ENCODE measurements around the gene CTNNA2. TPM values are rescaled to one million over a fixed set of nuclear protein-coding genes. Genes with fewer than 3 reads are reported as not detected.
A peak's percentile ranks its signal among the peaks of the same experiment; 100 is the strongest.
"Not testable (repeated sequence)": the region's sequence is repeated elsewhere in the genome, so short reads cannot be mapped to it uniquely, and the experiment has no call there.

The CTNNA2 gene
- total RNA-seq, 1 donor from 2014 or later, result not detected

DNA sequence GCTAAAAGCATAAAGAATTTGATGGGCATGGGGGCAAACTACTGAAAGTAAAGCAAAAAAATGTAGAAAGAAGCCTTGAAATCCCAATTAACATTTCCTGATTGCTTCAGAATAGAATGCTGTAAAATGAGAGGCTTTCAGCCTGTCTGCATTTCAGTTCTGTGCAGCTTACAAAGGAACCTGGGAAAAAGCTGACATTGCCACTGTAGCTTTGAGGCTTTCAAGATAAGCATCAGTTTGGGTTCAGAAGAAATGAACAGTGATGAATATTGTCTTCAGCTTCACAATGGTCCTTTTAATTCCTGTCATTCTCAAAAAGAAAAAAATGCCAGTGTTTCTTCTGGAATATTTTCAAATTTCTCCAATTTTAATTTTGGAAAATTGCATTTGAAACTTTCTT lies 549.0 kb downstream of the CTNNA2 start:
- DNase-seq (ENCODE audit: extremely low read depth, low read depth, low spot score), result no peak

DNA sequence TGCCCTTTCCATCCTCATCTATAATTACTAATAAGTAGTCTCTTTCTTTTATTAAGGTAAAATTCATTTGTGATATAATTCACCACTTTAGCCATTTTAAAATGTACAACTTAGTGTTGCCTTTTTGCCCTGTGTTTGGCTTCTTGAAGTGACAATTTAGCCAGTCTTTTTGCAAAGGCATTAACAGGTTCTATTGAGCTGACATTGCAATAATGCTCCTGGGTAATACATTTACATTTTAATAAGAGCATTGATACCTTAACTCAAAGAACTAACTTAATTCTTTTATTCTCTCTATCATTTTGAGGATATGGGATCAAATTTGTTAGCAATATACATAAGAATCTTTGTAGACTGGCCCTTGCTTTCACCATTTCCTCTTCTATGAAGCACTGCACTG lies 549.4 kb downstream of the CTNNA2 start:
- DNase-seq (ENCODE audit: extremely low read depth, low read depth, low spot score), result no peak

DNA sequence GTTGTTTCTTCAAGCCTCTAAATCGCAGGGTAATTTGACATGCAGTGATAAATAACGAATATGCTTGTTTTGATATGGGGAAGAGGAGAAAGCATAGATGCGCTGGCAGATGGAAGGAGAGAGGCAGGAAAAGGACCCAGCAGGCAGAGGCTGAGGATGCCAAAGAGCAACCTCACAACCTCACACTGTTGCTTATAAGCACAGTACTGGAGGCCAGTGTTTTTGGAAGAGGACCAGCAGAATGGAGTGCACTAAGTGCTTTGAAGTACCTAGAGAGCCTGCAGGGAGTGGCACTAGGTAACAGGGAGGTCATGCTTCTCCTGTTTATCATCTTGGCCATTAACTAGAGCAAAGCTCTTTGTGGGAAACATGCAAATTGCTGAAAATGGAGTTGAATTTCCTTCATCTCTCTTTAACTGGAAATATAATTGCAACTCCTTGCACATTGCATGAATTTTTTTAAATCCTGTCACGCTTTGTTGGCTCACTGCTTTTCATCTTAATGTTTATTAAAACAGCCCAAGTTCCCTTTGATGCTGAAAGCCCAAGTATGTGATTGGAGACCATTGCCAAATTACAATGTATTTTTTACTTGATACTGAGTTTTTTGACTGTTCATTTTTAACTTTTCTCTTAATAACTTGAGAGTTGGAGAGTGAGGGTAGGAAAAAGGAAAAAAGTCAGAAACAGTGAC lies 555.3 kb downstream of the CTNNA2 start:
- DNase-seq (ENCODE audit: extremely low read depth, low read depth, low spot score), result no peak

DNA sequence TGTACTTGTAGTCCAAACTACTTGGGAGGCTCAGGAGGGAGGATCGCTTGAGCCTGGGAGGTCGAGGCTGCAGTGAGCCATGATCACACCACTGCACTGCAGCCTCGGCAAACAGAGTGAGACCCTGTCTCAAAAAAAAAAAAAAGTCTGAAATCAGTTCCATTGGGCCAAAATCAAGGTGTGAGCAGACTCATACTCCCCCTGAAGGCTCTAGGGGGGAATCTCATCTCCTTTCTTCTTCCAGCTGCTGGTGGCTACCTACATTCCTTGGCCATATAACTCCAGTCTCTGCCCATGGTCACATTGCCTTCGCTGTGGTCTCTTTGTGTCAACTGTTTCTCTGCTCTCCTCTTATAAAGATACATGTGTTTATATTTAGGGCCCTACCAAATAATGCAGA lies 557.7 kb downstream of the CTNNA2 start:
- DNase-seq (ENCODE audit: extremely low read depth, low read depth, low spot score), result no peak

DNA sequence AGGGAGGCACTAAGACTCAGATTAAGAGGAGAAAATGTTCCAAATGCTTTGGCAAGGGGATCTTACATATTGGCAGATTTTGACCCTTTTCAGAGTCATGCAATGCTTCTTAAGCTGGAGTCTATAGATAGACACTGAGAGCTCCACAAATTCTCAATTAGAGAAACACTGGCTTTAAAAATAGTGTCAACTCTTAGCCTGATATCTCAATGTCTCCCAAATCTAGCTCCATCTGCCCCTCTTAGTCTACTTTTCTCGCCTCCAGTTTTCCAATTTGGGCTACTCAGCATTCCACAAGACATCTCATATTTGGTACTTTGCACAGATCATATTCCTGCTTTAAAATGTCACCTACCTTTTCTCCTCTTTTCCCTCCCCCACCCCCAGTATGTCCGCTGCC lies 559.1 kb downstream of the CTNNA2 start:
- DNase-seq (ENCODE audit: extremely low read depth, low read depth, low spot score), result no peak

DNA sequence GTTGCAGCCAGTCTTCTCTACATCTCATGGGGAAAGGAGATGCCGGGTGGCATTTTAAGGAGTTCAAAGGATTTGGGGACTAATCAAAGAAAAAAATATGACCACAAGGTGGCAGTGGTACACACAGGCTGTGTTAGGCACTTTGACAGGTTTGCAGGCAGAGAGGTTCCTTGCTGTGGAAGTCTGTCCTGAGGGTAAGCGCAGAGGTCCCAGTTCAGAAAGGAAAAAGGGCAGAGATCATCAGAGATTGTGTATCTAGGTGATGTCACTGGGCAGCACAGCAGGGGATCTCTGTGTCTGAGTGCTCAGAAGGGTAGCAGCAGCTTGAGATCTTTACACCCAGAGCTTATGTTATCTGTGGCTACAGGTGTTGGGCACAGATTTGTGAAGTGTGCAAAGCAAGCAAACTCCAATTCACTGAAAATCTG lies 560.3 kb downstream of the CTNNA2 start:
- DNase-seq (ENCODE audit: extremely low read depth, low read depth, low spot score), result peak; percentile 14

DNA sequence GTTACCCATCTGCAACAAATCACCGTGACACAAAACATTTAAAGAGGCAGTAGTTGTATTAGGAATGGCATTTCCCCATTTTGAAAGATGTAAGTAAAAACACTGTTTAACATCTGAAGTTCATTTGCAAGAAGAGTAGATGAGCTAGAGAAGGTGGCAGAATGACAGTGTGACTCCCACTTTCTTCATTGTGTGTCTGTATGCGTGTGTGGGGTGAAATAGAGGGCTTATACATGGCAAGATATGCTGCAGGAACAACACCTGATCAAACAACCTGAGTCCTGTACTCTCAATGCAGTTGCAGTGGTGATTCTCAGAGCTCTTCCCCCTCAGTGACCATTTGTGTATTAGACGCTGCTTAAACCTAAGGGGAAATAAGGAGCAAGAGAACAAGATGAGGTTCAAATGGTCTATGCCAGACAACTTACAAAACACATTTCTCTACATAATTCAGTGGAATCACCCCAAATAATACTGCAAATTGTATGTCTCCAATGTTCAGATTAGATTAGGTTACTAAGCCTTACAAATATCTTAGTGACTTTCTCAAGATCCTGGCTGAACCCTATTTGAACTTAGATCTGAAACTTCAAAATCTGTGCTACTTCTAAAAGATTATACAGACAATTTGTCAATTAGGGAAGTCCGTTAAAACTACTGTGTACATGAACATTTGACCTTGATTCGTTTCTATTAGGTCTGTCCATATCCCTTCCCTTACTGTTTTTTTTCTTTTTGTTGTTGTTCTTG lies 561.6 kb downstream of the CTNNA2 start:
- no peak for DNase-seq (ENCODE audit: extremely low read depth, low read depth, low spot score)

DNA sequence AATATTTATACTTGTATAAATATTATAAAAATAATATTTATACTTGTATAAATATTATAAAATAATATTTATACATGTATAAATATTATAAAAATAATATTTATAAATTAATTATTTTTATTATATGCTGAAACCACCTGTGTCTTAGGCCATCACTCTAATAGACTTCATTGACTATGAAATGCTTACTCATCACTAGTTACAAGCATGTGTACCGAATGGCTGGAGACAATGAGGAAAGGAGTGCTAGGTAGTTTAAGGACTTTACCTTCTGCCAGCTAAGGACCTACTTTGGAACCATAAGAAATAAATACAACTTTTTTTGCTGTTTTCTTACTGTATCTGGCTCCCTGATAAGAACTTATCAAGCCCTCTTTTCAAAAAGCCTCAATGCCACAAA lies 562.9 kb downstream of the CTNNA2 start:
- no peak for DNase-seq (ENCODE audit: extremely low read depth, low read depth, low spot score)

DNA sequence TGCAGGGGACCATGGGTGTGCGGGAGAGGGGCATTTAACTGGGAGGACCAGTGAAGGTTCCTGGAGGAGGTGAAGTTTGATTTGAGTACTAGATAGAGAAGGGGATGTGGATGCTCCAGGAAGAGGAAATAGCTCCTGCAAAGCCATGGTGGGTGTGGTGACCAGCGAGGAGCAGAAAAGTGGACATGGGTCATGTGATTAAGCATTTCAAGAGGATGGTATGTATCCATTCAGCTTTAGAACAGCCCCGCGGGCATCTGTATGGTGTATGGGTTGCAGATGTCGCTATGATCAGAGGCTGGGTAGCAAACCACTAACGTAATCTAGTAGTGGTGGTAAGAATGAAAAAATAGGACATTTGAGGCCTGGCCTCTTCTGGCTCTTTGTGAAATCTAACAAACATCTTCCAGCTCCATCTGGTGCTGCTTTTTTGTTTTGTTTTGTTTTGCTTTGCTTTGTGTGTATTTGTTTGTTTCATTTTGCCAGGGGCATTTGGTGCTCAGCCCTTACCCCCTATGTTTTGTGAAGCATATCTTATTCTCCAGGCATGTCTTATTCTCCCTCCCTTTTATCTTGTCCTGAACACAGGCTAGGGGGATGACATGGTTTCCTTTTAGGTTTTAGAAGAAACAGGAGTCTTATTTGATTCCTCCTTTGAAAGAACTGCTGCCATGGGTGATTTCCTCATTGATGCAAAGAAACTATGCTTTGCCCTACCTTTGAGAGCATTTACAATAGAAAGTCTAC lies 565.6 kb downstream of the CTNNA2 start:
- no peak for DNase-seq (ENCODE audit: extremely low read depth, low read depth, low spot score)

DNA sequence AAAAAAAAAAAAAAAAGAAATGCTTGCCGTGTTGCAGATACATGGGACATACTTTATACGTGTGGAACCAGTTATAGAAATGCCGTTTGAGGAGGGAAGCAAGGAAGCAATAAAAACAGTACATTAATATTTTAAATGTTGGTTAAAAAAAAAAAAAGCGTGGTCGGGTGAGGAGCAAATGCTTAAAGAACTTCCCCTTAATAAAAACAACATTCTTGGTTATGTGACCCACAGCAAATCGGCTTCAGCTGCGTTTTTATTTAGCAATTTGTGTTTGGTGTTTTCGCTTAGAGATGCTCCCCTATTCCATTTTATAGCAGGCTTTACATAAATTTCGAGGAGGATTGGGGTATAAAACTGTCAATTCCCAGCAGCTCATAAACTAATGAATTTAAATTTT lies 568.1 kb downstream of the CTNNA2 start:
- DNase-seq (ENCODE audit: extremely low read depth, low read depth, low spot score), result no peak

DNA sequence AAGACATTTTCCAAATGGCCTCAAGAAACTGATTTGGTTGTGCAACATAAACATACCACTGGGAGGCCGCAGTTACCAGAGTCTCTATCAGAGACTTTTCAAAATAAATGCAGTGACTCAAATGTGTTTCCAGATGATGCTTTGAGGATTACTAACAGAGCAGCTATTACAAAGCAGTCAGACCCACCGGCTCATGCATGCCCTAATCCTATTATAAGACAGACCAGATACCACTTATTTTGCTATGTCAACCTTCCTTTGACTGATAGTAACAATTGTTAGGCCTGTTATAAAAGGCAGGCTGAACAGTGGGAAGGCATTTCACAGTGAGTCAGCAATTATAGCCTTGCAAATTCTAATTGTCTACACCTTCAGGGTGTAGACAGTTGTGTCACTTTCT lies 574.0 kb downstream of the CTNNA2 start:
- no peak for DNase-seq (ENCODE audit: extremely low read depth, low read depth, low spot score)

DNA sequence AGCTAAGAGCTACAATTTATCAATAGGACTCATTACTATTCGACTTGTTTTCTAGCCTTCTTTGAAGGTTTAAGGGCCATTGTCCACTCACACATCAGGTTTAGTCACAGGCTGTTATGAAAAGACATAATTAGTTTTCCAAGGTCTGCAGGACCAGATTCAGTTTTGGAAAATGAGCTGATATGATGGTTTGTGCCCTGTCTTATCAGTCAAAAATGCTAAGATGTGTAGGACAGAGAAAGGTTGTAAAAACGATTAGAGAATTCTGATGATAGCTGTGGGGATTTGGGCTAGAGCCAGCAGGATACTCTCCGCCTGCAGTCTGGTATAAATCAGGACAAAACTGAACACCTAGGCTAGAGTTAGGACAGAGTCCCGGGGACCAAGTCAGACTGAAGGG lies 578.4 kb downstream of the CTNNA2 start:
- no peak for DNase-seq (ENCODE audit: extremely low read depth, low read depth, low spot score)

DNA sequence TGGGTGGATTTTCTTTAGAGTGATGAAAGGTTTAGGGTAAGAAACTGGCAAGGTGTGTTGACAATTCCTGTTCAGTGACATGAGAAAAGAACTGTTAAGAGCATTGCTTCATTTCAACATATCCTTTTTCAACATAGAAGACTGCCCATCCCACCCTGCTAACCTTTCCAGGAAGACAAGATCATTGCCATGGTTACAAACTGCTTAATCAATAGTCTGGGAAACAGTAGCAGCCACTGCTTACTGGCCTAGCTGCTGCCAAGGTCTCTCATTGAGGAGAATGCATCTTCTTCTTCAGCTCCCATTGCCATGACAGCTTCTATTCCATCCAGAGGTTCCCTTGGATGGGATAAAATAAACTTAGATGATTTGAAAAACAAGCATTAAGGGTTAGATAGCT lies 579.6 kb downstream of the CTNNA2 start:
- no peak for DNase-seq (ENCODE audit: extremely low read depth, low read depth, low spot score)

DNA sequence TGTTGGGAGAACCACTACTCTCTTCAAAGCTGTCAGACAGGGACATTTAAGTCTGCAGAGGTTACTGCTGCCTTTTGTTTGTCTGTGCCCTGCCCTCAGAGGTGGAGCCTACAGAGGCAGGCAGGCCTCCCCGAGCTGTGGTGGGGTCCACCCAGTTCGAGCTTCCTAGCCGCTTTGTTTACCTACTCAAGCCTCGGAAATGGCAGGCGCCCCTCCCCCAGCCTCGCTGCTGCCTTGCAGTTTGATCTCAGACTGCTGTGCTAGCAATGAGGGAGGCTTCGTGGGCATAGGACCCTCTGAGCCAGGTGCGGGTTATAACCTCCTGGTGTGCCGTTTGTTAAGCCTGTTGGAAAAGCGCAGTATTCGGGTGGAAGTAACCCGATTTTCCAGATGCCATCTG lies 585.7 kb downstream of the CTNNA2 start:
- not testable (repeated sequence) for DNase-seq (ENCODE audit: extremely low read depth, low read depth, low spot score)

DNA sequence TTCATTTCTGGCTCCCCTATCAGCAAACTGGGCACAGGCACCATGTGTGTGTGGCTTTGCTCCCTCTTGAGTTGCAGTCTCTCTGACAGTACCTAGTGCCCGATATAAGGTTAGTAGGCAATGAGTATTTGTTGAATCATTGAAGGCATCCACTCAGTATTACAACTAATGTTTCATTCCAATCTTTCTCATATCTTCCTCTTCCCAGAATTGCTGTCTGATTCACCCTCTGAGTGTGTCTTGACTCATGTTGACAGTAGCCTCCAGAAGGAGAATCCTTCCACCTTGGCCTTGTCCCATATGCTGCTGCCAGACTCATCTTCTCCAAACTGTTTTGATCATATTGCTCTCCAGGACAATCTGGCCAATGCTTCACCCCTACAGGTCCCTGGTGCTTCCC lies 589.2 kb downstream of the CTNNA2 start:
- no peak for DNase-seq (ENCODE audit: extremely low read depth, low read depth, low spot score)

DNA sequence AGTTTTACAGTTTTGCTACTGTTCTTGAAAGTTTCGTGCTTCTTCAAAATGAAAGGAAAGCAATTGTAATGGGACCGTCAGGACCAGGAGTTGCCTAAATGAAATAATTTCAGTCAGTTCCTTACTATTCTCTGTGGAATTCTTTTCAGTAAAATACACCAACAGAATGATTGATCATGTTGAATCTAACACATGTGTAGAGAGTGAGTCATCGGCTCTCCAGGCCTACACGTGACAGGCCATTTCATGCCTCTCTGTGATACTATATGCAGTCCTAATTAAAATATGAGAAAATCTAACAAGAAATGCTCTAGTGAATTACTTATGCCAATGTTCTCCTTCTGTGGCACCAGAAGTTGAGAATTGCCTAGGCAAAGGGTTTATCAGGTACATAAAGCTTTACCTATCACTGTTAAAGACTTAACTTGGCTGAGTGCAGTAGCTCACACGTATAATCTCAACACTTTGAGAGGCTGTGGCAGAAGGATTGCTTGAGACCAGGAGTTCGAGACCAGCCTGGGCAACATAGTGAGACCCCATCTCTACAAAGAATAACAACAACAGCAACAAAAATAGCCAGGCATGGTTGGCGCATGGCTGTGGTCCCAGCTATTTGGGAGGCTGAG lies 592.3 kb downstream of the CTNNA2 start:
- DNase-seq (ENCODE audit: extremely low read depth, low read depth, low spot score), result no peak

DNA sequence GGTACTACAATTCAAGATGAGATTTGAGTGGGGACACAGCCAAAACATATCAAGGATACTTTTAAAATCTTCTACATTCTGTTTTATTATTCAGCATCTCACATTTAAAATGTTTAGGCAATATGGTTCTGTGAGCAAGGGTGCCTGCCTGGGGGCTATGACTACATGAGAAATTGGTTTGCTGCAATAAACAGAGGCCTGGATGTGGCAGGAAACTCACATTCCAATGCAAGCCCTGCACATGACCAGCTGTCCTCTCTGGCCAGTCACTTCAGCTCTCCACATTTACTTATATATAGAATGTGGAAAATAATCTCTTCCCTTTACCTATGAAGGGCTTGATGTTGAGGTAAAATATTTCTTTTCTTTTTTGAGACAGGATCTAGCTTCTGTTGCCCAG lies 598.3 kb downstream of the CTNNA2 start:
- no peak for DNase-seq (ENCODE audit: extremely low read depth, low read depth, low spot score)

DNA sequence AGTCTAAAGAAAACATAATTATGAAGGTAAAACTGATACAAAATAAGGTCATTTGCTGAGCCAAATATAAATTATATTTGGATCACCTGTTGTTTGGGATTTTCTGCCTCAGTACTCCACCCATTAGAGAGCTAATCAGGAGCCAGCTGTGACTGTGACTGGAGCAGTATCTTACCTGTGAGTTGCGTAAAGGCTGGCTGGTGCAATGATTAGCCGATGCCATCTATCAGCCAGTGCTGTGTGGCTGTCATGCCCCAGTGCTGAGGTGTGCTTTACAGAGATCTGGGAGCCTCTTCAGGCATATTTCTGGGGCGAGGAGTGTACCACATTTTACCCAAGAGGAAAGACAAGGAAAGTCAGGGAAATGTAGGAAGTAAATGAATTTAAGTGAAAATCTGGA lies 599.9 kb downstream of the CTNNA2 start:
- no peak for DNase-seq (ENCODE audit: extremely low read depth, low read depth, low spot score)

DNA sequence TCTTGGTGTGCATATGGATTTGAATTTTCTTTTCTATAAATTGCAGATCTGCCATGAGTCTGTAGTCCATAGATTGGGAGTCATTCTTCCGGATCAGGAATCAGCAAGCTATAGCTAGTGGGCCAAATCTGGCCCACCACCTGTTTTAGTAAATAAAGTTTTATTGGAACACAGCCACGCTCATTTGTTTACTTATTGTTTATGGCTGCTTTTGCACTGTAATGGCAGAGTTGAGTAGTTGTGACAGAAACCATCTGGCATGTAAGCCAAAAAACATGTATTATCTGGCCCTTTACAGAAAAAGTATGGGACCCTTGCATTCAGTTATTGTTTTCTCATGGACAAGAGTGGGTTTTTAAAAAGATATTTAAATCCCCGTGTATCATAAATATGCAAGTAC lies 600.5 kb downstream of the CTNNA2 start:
- DNase-seq (ENCODE audit: extremely low read depth, low read depth, low spot score), result no peak

DNA sequence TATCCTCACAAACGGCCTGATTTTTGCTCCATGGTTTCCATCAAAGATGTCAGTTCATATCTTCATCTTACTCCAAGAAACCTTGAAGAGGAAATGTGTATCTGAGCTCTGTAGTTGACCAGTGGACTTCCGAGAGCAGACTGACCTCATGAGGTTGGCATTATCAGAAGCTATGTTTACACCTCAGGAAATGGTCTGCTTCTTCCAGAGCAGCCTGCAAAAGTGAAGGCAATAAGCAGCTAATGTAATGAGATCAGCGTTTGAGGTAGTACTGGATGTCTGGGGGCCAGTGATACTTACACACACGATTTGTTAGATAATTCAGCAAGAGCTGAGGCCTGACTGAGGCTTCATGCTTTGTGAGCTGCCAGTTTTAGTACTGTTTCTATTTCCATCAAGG lies 602.0 kb downstream of the CTNNA2 start:
- DNase-seq (ENCODE audit: extremely low read depth, low read depth, low spot score), result no peak

DNA sequence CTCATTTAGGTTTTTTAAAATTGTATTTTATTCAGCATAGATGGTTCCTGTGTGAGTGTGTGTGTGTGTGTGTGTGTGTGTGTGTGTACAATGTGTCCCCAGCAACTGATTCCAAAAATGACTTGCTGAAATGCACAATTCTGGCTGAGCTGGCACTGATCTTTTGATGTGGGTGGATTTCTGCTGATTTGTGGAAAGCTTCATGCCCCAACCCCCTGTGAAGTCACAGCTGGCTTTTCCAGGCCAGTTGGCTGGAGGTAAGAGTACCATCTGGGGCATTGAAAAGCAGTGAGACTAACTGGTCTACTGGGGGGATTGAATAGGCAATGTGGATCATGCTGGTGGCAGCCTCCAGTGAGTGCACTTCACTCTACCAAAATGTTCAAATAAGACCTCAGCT lies 604.5 kb downstream of the CTNNA2 start:
- no peak for DNase-seq (ENCODE audit: extremely low read depth, low read depth, low spot score)
